ENCODE data around the gene SNX2.
"Not testable (repeated sequence)": the region's sequence is repeated elsewhere in the genome, so short reads cannot be mapped to it uniquely, and the experiment has no call there.

Gene SNX2

DNA sequence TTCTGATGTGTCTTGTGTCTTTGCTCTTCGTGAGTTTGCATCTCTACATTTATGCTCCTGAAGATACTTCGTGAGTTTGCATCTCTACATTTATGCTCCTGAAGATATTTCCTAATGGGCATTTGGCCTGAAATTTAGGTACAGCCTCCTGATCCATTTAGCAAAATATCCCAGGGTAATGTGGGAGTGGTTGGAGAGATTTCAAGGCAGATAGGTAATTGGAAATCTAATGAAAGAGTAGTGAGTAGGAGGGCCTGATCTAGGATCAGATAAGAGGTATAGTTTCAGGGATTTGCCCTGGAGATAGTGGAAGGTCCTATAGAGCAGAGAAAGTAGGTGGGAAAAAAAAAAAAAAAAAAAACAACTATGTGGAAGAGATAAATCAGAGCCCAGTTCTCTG, 14.6 kb upstream of the SNX2 start:
- no peak overlapping the region for H2AFZ ChIP-seq (ENCODE audit: low read depth)
- H3K9ac ChIP-seq = no peak overlapping the region
- TF ChIP-seq, protein P1, sequence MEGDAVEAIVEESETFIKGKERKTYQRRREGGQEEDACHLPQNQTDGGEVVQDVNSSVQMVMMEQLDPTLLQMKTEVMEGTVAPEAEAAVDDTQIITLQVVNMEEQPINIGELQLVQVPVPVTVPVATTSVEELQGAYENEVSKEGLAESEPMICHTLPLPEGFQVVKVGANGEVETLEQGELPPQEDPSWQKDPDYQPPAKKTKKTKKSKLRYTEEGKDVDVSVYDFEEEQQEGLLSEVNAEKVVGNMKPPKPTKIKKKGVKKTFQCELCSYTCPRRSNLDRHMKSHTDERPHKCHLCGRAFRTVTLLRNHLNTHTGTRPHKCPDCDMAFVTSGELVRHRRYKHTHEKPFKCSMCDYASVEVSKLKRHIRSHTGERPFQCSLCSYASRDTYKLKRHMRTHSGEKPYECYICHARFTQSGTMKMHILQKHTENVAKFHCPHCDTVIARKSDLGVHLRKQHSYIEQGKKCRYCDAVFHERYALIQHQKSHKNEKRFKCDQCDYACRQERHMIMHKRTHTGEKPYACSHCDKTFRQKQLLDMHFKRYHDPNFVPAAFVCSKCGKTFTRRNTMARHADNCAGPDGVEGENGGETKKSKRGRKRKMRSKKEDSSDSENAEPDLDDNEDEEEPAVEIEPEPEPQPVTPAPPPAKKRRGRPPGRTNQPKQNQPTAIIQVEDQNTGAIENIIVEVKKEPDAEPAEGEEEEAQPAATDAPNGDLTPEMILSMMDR (conservative IDR thresholded peaks at IDR 0.05; ENCODE audit: low read depth, low read length) = no peak
- no peaks in the 10 kb centered on the region for H4K20me1 ChIP-seq (ENCODE audit: insufficient read depth)
- no peaks in the 10 kb centered on the region for H3K36me3 ChIP-seq (ENCODE audit: insufficient read depth)
- H3K79me2 ChIP-seq (ENCODE audit: insufficient read depth, low read depth) = no peaks in the 10 kb centered on the region
- H3K27me3 ChIP-seq (ENCODE audit: insufficient read depth, low read depth) = no peaks in the 10 kb centered on the region
- no peak overlapping the region for H3K4me3 ChIP-seq (IDR thresholded peaks at IDR 0.05; ENCODE audit: insufficient read depth, low read depth, low read length)
- no peak overlapping the region for H3K4me2 ChIP-seq
- no peak overlapping the region for H3K27ac ChIP-seq
- H3K4me1 ChIP-seq (ENCODE audit: low read depth, poor library complexity, severe bottlenecking) = peaks cover 5% of the 10 kb centered on the region

DNA sequence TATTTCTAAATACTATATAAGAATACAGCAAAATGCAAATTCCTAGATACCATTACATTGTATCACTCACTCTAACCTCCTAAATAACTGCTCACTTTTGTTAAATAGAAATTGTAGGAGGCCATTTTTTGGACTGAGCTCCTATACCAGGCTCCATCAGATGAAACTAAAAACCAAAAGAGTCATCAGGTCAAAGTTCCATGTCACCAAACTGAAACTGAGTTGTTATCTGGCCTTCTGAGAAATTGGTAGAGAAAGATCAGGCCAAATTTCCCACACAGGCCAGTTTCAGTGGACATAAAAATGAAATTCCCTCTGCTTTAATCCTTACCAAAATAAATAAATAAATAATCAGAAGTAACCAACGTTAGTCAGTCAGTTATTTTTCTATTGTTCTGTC, 13.8 kb upstream of the SNX2 start:
- Histone ChIP-seq H3K4me3 (IDR thresholded peaks at IDR 0.05; ENCODE audit: insufficient read depth, low read depth, low read length) (no peak overlapping the region), H3K36me3 (ENCODE audit: insufficient read depth) (no peaks in the 10 kb centered on the region), H3K4me1 (ENCODE audit: low read depth, poor library complexity, severe bottlenecking) (peaks cover 5% of the 10 kb centered on the region), H2AFZ (ENCODE audit: low read depth) (no peak overlapping the region), H4K20me1 (ENCODE audit: insufficient read depth) (no peaks in the 10 kb centered on the region), H3K9ac (no peak overlapping the region), H3K79me2 (ENCODE audit: insufficient read depth, low read depth) (no peaks in the 10 kb centered on the region), H3K27ac (no peak overlapping the region), H3K27me3 (ENCODE audit: insufficient read depth, low read depth) (no peaks in the 10 kb centered on the region), H3K4me2 (peak overlapping the region; percentile 39; the same call in 1 of the 2 replicates)
- TF ChIP-seq, protein P1 (conservative IDR thresholded peaks at IDR 0.05; ENCODE audit: low read depth, low read length) = no peak

DNA sequence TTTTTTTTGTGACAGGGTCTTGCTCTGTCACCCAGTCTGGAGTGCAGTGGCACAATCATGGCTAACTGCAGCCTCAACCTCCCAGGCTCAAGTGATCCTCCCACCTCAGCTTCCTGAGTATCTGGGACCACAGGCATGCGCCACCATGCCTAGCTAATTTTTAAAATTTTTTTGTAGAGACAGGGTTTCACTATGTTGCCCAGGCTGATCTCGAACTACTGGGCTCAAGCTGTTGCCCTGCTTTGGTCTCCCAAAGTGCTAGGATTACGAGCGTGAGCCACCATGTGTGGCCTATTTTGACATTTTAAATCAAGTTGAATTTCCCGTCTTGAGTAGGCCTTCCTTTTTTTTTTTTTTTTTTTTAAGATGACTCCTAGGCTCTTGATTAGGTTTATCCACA, 13.0 kb upstream of the SNX2 start:
- H2AFZ ChIP-seq (ENCODE audit: low read depth); H3K4me2 ChIP-seq; H3K9ac ChIP-seq; H3K4me1 ChIP-seq (ENCODE audit: low read depth, poor library complexity, severe bottlenecking); H3K4me3 ChIP-seq (IDR thresholded peaks at IDR 0.05; ENCODE audit: insufficient read depth, low read depth, low read length); H3K36me3 ChIP-seq (ENCODE audit: insufficient read depth); H3K27ac ChIP-seq; H4K20me1 ChIP-seq (ENCODE audit: insufficient read depth); H3K27me3 ChIP-seq (ENCODE audit: insufficient read depth, low read depth); H3K79me2 ChIP-seq (ENCODE audit: insufficient read depth, low read depth): not testable (repeated sequence)

DNA sequence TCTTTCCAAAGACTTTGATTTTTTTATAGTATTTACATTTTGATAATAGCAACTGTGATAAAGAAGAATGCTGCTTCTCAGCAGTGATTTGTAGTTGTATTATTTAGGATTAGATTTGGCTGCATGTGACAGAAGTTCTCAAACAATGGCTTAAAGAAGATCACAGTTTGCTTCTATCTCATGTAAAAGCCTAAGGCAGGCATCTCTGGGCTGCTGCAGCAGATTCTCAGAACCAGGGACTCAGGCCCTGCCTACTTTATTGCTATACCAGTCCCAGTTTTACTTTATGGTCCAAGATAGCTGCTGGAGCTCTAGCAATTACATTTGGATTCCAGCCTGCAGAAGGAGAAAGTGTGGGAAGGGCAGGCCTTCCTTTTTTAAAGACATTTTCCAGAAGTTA, 8.8 kb upstream of the SNX2 start:
- no peak overlapping the region for H2AFZ ChIP-seq (ENCODE audit: low read depth)
- no peak overlapping the region for H3K4me3 ChIP-seq (IDR thresholded peaks at IDR 0.05; ENCODE audit: insufficient read depth, low read depth, low read length)
- no peak overlapping the region for H3K27ac ChIP-seq
- no peaks in the 10 kb centered on the region for H3K27me3 ChIP-seq (ENCODE audit: insufficient read depth, low read depth)
- no peak overlapping the region for H3K9ac ChIP-seq
- H4K20me1 ChIP-seq (ENCODE audit: insufficient read depth) = no peaks in the 10 kb centered on the region
- no peaks in the 10 kb centered on the region for H3K79me2 ChIP-seq (ENCODE audit: insufficient read depth, low read depth)
- no peaks in the 10 kb centered on the region for H3K36me3 ChIP-seq (ENCODE audit: insufficient read depth)
- TF ChIP-seq, protein P1 (conservative IDR thresholded peaks at IDR 0.05; ENCODE audit: low read depth, low read length) = no peak
- H3K4me2 ChIP-seq = no peak overlapping the region
- H3K4me1 ChIP-seq (ENCODE audit: low read depth, poor library complexity, severe bottlenecking) = peaks cover 4% of the 10 kb centered on the region

DNA sequence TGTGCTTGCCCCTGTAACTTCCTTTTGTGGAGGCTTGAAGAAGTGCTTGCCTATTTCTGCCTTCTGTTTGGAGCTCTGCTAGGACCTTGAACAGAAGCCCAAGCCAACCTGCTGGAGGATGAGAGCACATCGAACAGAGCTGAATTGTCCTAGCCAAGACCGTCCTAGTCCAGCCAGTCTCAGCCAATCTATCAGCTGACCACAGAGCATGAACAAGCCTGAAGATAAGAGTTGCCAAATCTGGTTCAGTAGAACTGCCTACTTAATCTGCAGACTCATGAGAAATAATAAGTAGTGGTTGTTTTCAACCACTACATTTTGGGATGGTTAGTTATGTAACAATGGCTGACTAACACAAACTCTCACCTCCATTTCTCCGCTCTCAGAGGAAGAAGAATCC, 4.4 kb upstream of the SNX2 start:
- H3K4me2 ChIP-seq = no peak overlapping the region
- no peaks in the 10 kb centered on the region for H4K20me1 ChIP-seq (ENCODE audit: insufficient read depth)
- TF ChIP-seq, protein P1 (conservative IDR thresholded peaks at IDR 0.05; ENCODE audit: low read depth, low read length) = no peak
- H3K79me2 ChIP-seq (ENCODE audit: insufficient read depth, low read depth) = peaks cover 3% of the 10 kb centered on the region; the same call in 1 of the 2 replicates
- H2AFZ ChIP-seq (ENCODE audit: low read depth) = no peak overlapping the region
- H3K4me1 ChIP-seq (ENCODE audit: low read depth, poor library complexity, severe bottlenecking) = peaks cover 5% of the 10 kb centered on the region
- H3K27me3 ChIP-seq (ENCODE audit: insufficient read depth, low read depth) = no peaks in the 10 kb centered on the region
- no peak overlapping the region for H3K27ac ChIP-seq
- no peak overlapping the region for H3K9ac ChIP-seq
- H3K4me3 ChIP-seq (IDR thresholded peaks at IDR 0.05; ENCODE audit: insufficient read depth, low read depth, low read length) = no peak overlapping the region
- H3K36me3 ChIP-seq (ENCODE audit: insufficient read depth) = no peaks in the 10 kb centered on the region
